Measurements from ENCODE around the gene TRIM67.

Gene TRIM67

DNA sequence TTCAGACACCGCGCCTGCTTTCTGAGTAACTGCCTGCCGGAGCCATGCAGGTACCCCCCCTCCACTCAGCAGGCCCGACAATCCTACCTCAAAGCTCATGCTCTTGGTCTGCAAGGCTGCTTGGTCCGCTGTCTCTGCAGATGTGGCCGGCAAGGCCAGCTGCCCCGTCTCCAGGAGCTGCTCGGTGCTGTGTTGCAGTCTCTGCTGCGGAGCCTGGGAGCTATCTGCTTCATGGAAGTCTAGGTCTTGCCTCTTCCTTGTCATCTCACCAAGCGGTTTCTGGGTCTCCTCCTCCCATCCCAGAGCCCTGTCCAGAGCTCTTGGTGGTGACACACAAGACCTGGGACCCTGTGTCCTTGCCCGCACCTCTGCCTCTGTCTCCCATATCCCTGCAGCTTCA is 55.2 kb downstream of the TRIM67 start:
- Histone ChIP-seq H3K36me3 (ENCODE audit: insufficient read depth) (no peaks in the 10 kb centered on the region), H2AFZ (ENCODE audit: low read depth) (no peak overlapping the region), H3K27ac (no peak overlapping the region), H3K9ac (no peak overlapping the region), H3K79me2 (ENCODE audit: insufficient read depth, low read depth) (no peaks in the 10 kb centered on the region), H3K4me3 (IDR thresholded peaks at IDR 0.05; ENCODE audit: insufficient read depth, low read depth, low read length) (no peak overlapping the region), H3K4me1 (ENCODE audit: low read depth, poor library complexity, severe bottlenecking) (no peaks in the 10 kb centered on the region), H3K4me2 (no peak overlapping the region), H3K27me3 (ENCODE audit: insufficient read depth, low read depth) (no peaks in the 10 kb centered on the region), H4K20me1 (ENCODE audit: insufficient read depth) (no peaks in the 10 kb centered on the region)
- TF ChIP-seq, protein P1, sequence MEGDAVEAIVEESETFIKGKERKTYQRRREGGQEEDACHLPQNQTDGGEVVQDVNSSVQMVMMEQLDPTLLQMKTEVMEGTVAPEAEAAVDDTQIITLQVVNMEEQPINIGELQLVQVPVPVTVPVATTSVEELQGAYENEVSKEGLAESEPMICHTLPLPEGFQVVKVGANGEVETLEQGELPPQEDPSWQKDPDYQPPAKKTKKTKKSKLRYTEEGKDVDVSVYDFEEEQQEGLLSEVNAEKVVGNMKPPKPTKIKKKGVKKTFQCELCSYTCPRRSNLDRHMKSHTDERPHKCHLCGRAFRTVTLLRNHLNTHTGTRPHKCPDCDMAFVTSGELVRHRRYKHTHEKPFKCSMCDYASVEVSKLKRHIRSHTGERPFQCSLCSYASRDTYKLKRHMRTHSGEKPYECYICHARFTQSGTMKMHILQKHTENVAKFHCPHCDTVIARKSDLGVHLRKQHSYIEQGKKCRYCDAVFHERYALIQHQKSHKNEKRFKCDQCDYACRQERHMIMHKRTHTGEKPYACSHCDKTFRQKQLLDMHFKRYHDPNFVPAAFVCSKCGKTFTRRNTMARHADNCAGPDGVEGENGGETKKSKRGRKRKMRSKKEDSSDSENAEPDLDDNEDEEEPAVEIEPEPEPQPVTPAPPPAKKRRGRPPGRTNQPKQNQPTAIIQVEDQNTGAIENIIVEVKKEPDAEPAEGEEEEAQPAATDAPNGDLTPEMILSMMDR (conservative IDR thresholded peaks at IDR 0.05; ENCODE audit: low read depth, low read length): no peak

DNA sequence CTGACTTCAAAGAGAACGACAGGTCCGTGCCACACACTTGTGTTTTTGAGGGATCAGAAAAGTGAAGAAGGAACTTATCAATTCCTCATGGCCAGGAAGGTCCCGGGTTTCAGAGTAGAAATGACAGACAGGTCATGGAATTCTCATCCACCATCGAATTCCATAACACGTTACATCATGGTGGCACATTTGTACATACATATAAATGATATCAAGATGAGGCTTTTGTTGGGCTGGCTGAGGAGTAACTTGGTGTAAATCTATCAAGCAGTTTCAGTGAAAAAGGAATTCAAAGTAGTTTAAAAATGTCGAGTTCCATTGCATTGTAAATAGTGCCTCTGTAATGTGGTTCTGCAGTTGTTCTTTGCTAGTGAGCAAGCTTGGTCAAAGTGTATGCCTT is 56.2 kb downstream of the TRIM67 start:
- no peak overlapping the region for H3K4me3 ChIP-seq (IDR thresholded peaks at IDR 0.05; ENCODE audit: insufficient read depth, low read depth, low read length)
- no peaks in the 10 kb centered on the region for H3K4me1 ChIP-seq (ENCODE audit: low read depth, poor library complexity, severe bottlenecking)
- no peaks in the 10 kb centered on the region for H3K27me3 ChIP-seq (ENCODE audit: insufficient read depth, low read depth)
- no peaks in the 10 kb centered on the region for H3K79me2 ChIP-seq (ENCODE audit: insufficient read depth, low read depth)
- TF ChIP-seq, protein P1 (conservative IDR thresholded peaks at IDR 0.05; ENCODE audit: low read depth, low read length): no peak
- no peaks in the 10 kb centered on the region for H3K36me3 ChIP-seq (ENCODE audit: insufficient read depth)
- no peaks in the 10 kb centered on the region for H4K20me1 ChIP-seq (ENCODE audit: insufficient read depth)
- H3K9ac ChIP-seq: no peak overlapping the region
- H3K27ac ChIP-seq: no peak overlapping the region
- no peak overlapping the region for H3K4me2 ChIP-seq
- no peak overlapping the region for H2AFZ ChIP-seq (ENCODE audit: low read depth)

DNA sequence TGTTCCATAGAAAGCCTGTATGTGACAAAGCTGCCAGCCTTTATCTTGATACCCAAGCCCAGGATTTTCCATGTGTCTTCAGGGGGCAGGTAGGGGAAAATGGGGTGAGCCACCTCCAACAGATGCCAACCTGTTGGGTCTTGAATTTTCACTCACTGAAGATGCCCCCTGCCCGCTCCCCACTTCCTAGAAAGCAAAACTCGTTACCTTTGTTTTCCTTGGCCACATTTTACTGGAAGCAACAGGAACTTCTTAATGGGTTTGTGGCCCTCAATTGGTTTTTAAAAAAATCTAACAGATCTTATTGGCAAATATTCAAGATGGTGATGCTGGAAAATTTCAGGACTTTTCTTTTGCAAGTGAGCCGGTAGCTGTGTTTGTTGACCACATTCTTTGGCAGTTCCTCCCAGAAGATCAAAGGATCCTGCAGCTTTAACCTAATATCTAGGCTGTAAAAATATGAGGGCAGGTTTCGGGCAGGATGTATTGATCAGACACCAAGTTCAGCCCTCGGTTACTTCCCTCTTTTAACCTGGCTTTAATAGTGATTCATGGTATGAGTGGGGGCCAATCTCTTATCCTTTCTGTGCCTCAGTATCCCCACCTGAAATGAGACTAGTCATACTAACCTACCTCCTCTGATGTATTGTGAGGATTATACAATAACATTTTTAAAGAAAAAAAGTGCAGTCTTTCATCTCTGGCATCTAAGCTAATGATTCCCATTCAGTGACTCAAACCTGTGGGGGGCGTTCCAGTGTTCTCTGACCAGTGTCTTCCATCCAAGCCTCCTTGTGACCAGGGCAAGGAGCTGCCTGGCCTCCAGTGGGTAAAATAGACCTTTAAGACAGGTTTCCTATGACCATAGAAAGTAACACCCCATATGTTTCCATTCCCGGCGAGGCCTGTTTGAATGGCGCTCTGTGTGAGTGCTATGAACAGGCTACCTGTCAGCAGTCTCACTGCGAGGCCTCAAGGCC is 57.9 kb downstream of the TRIM67 start:
- H3K9ac ChIP-seq: no peak overlapping the region
- H3K27me3 ChIP-seq (ENCODE audit: insufficient read depth, low read depth): no peaks in the 10 kb centered on the region
- TF ChIP-seq, protein P1 (conservative IDR thresholded peaks at IDR 0.05; ENCODE audit: low read depth, low read length): no peak
- H3K4me1 ChIP-seq (ENCODE audit: low read depth, poor library complexity, severe bottlenecking): no peaks in the 10 kb centered on the region
- no peak overlapping the region for H3K4me2 ChIP-seq
- H3K27ac ChIP-seq: no peak overlapping the region
- H3K36me3 ChIP-seq (ENCODE audit: insufficient read depth): no peaks in the 10 kb centered on the region
- no peaks in the 10 kb centered on the region for H4K20me1 ChIP-seq (ENCODE audit: insufficient read depth)
- no peak overlapping the region for H2AFZ ChIP-seq (ENCODE audit: low read depth)
- H3K4me3 ChIP-seq (IDR thresholded peaks at IDR 0.05; ENCODE audit: insufficient read depth, low read depth, low read length): no peak overlapping the region
- no peaks in the 10 kb centered on the region for H3K79me2 ChIP-seq (ENCODE audit: insufficient read depth, low read depth)

DNA sequence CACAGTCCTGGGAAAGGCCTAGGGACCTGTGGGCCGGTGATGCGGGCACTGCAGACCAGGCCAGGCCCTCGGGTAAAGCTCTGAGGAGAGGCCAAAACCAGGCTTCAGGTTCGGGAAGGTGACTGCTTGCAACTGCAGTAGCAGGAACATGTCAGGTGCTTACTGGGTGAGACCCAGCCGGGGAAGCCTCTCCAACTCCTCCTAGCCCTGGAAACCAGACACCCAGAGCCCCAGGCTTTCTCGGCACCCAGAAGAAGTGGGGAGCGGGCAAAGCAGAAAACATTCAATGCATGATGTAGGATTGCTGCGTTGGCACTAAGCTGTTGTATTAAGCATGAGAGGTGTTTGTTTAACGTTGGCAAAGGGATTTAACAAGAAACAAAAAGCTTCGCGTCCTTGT is 58.9 kb downstream of the TRIM67 start:
- no peak overlapping the region for H2AFZ ChIP-seq (ENCODE audit: low read depth)
- H3K9ac ChIP-seq: no peak overlapping the region

More for the DNA sequence above, 58.9 kb downstream of the TRIM67 start:
- Histone ChIP-seq H3K4me3 (IDR thresholded peaks at IDR 0.05; ENCODE audit: insufficient read depth, low read depth, low read length) (no peak overlapping the region), H3K79me2 (ENCODE audit: insufficient read depth, low read depth) (no peaks in the 10 kb centered on the region), H3K4me1 (ENCODE audit: low read depth, poor library complexity, severe bottlenecking) (no peaks in the 10 kb centered on the region), H4K20me1 (ENCODE audit: insufficient read depth) (no peaks in the 10 kb centered on the region), H3K4me2 (no peak overlapping the region), H3K36me3 (ENCODE audit: insufficient read depth) (no peaks in the 10 kb centered on the region), H3K27ac (no peak overlapping the region), H3K27me3 (ENCODE audit: insufficient read depth, low read depth) (no peaks in the 10 kb centered on the region)
- TF ChIP-seq, protein P1 (conservative IDR thresholded peaks at IDR 0.05; ENCODE audit: low read depth, low read length): no peak
